Left ventricle myocardium inferior (tissue), 1 donor: Measurements from ENCODE around the gene ZNF569. TPM values are rescaled to one million over a fixed set of nuclear protein-coding genes. Genes with fewer than 3 reads are reported as not detected.

Source experiments
- DNase-seq: peaks from one replicate; pipeline ENCODE4 v3.0.0-alpha.2; 2020
- H3K27ac ChIP-seq: fragments of 200-600 bp; replicated peaks from 2 replicates; pipeline ENCODE4 v1.8.0; 2021
- H3K27me3 ChIP-seq: fragments of 200-600 bp; 2 replicates; pipeline ENCODE4 v1.8.0; 2021; ENCODE audit warnings: low read depth
- H3K36me3 ChIP-seq: fragments of 200-600 bp; 2 replicates; pipeline ENCODE4 v1.8.0; 2021
- H3K4me1 ChIP-seq: fragments of 200-600 bp; 2 replicates; pipeline ENCODE4 v1.8.0; 2021
- H3K4me3 ChIP-seq: fragments of 200-600 bp; 2 replicates; pipeline ENCODE4 v1.8.0; 2021; ENCODE audit warnings: mild to moderate bottlenecking, moderate library complexity
- H3K9me3 ChIP-seq: fragments of 200-600 bp; replicated peaks from 2 replicates; pipeline ENCODE4 v1.8.0; 2021
- CTCF ChIP-seq: fragments of 200-600 bp; IDR thresholded peaks from 2 replicates; pipeline ENCODE4 v1.8.0; 2021; ENCODE audit warnings: antibody characterized with exemption, mild to moderate bottlenecking, borderline replicate concordance
- intact Hi-C: fragments of 100-400 bp; cut with micrococcal nuclease; formaldehyde crosslinking; loops from one replicate; pipeline ENCODE4 v1.11.0; 2022
- total RNA-seq: library from RNA; stranded (reverse); fragmentation: NEBNext Ultra II Directional; extraction: Animal tissue kit (Norgen Biotek cat#: 25700); gene quantifications from one replicate; pipeline ENCODE4 v1.2.1, GENCODE V29; 2021
- donor health status: DM: no; HTN: yes; CAD: no; lungs with severe emphysema.

Gene ZNF569
- total RNA-seq, 1 donor from 2014 or later, result 6.5 TPM

GRCh38 chr19:37470216-37470615, 3.0 kb upstream of the ZNF569 start:
- peaks cover 25% of the 10 kb centered on the region for H3K9me3 ChIP-seq
- no peak for DNase-seq
- TF ChIP-seq CTCF, result no peak
- no peaks in the 10 kb centered on the region for H3K27me3 ChIP-seq
- peak overlapping the region; percentile 98 for H3K27ac ChIP-seq
- H3K4me1 ChIP-seq, result peaks cover 48% of the 10 kb centered on the region
- H3K4me3 ChIP-seq, result peak overlapping the region; percentile 89
- peaks cover 40% of the 10 kb centered on the region for H3K36me3 ChIP-seq
- intact Hi-C loops, result no loop called here

GRCh38 chr19:37468961-37469777, 1.9 kb upstream of the ZNF569 start, which contains the start of gene ZNF570:
Gene ZNF570 (plus strand): TSS chr19:37469356. CDS start chr19:37470355, 999 bp downstream.
- DNase-seq, result peak; percentile 91
- Histone ChIP-seq H3K27me3 (no peaks in the 10 kb centered on the region), H3K4me1 (peaks cover 48% of the 10 kb centered on the region), H3K36me3 (peaks cover 40% of the 10 kb centered on the region), H3K4me3 (peak within 1 kb of the TSS; percentile 89), H3K9me3 (peaks cover 14% of the 10 kb centered on the region), H3K27ac (peak within 1 kb of the TSS; percentile 98)
- TF ChIP-seq CTCF, result no peak
- intact Hi-C loops, result loop anchor here (10.0 kb wide), 1 partner anchor 154 kb away; no protein-coding TSS in a partner anchor

GRCh38 chr19:37467608-37468090, 405 bp upstream of the ZNF569 start:
- intact Hi-C loops, result loop anchor here (10.0 kb wide), 1 partner anchor 153 kb away; no protein-coding TSS in a partner anchor
- no peaks in the 10 kb centered on the region for H3K27me3 ChIP-seq
- H3K36me3 ChIP-seq, result peaks cover 41% of the 10 kb centered on the region
- no peak for DNase-seq
- H3K27ac ChIP-seq, result peak overlapping the region; percentile 98
- TF ChIP-seq CTCF, result no peak
- H3K4me3 ChIP-seq, result peak overlapping the region; percentile 89
- peaks cover 48% of the 10 kb centered on the region for H3K4me1 ChIP-seq
- peaks cover 9% of the 10 kb centered on the region for H3K9me3 ChIP-seq

- no peak for DNase-seq
- H3K4me3 ChIP-seq, result peak overlapping the region; percentile 89
- H3K27ac ChIP-seq, result peak overlapping the region; percentile 98
- intact Hi-C loops, result loop anchor here (10.0 kb wide), 1 partner anchor 152 kb away; no protein-coding TSS in a partner anchor
- H3K36me3 ChIP-seq, result peaks cover 41% of the 10 kb centered on the region
- peaks cover 22% of the 10 kb centered on the region for H3K9me3 ChIP-seq
- H3K4me1 ChIP-seq, result peaks cover 48% of the 10 kb centered on the region
- no peak for TF ChIP-seq CTCF
- H3K27me3 ChIP-seq, result no peaks in the 10 kb centered on the region
These were observed 907 bp downstream of the ZNF569 start for GRCh38 chr19:37466277-37466797.

- no peak overlapping the region for H3K4me3 ChIP-seq
- H3K27me3 ChIP-seq, result no peaks in the 10 kb centered on the region
- H3K36me3 ChIP-seq, result peaks cover 83% of the 10 kb centered on the region
- intact Hi-C loops, result no loop called here
- no peak for TF ChIP-seq CTCF
- peaks cover 100% of the 10 kb centered on the region for H3K9me3 ChIP-seq
- no peak for DNase-seq
- no peak overlapping the region for H3K27ac ChIP-seq
- no peaks in the 10 kb centered on the region for H3K4me1 ChIP-seq
These were observed 14.6 kb downstream of the ZNF569 start for GRCh38 chr19:37452500-37453245.
